Renal cortical epithelial cell (primary cell): Measurements from ENCODE around the gene GJD2. TPM values are rescaled to one million over a fixed set of nuclear protein-coding genes. Genes with fewer than 3 reads are reported as not detected.

ENCODE experiments used
- DNase-seq: peaks from one replicate; pipeline ENCODE4 v3.0.0-alpha.2; 2011; ENCODE audit warnings: low read depth
- total RNA-seq: library from RNA; depleted of rRNA; stranded (reverse); fragments of >200 nt; gene quantifications from 2 replicates; pipeline ENCODE4 v1.2.3, GENCODE V29; 2014

The GJD2 gene
- total RNA-seq, 1 donor from 2014 or later, result not detected

DNA sequence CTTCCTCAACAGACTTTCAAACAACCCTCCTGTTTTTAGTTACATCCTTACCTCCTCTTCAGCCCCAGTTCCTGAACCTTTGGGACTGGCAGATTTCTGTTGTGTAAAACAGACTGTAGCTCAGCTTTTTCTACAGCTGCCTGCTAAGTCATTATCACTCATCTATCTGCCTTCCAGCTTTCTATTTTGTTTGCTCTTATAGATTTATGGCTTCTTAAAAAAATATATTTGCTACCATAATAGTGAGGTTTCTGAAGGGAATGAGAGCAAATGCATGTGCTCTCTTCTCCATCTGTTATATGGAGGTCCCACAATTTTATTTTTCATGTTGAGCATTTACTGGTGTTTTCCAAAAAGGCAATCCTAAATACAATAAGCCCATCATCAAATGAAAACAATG, 18.2 kb upstream of the GJD2 start:
- DNase-seq, result no peak

DNA sequence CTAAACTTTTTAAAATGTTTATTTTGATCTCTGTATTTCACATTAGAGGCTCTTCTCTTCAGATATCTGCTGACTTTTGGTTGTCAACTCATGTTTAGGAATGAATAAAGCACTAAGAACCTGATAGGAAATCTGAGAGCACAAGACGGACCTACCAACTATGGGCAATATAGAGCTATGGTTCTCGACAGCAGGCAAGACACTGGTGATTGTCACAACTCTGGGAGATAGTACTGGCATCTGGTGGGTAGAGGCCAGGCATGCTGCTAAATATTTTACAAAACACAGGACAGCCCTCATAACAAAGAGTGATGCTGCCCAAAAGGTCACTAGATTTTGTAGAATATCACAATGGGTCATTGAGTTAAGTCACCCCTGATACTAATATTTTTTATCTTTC, 17.5 kb upstream of the GJD2 start:
- DNase-seq, result no peak

DNA sequence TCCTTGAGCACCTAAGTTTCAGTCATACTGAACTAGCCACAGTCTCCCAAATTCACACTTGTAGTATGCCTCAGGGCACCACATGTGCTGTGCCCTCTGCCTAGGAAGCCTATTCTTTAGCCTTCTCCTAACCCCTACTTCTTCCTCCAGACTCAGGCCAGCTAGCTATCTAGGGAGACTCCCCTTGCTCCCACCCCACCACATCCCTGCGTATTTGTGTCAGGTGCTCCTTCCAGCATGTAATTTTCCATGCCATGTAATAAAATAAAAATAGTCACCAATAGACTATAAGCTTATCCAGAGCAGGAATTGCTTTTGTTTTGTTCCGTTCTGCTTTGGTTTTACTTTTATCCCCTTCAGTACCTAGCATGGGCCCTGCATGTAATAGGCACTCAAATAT, 14.9 kb upstream of the GJD2 start:
- no peak for DNase-seq

DNA sequence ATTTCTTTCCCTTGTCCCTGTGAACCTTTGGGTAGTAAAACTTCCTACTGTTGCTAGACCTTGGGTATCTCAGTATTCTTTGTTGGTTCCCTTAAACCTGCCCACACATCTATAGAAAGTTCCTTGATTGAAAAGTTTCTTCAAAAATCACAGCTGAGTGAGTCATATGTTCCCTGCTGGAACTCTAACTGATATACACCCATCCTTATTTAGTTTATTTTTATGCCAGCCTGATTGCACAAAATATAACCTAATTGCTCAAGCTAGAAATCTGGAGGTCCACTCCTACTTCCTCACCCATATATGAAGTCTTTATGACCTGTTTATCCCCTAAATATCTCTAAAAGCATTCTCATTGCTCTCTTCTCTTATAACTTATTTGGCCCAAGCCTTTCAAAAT, 13.7 kb upstream of the GJD2 start:
- DNase-seq, result no peak

DNA sequence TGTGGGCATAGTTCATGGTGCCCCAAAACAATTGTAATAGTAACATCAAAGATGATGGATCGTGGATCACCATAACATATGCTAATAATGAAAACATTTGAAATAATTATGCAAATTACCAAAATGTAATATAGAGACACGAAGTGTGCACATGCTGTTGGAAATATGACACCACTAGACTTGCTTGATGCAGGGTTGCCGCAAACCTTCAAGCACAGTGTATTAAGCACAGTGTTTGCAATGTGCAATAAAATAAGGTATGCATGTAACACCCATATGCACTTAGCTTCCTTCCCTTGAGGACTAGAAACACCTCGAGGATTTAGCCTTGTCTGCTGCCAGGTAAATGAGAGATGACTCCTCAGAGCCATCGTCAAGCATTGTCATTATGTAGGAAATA, 10.9 kb upstream of the GJD2 start:
- no peak for DNase-seq

DNA sequence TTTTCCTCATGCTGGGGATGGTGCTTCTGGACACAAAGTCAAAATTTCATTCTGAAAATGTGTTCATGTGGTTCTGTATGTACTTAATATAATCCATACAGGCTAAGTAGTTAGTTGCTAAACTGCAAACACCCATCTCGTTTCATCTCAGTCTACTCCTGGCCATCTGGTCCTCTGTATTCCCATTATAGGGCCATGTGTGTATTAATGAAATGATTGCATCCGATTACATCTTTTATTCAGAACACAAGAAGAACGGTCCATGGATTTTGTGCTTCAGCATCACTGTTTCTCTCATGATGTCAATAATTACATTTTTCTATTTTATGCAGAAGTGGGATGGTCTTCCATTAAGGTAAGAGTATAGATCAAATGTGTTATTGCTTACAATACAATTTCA, 6.1 kb upstream of the GJD2 start:
- no peak for DNase-seq

DNA sequence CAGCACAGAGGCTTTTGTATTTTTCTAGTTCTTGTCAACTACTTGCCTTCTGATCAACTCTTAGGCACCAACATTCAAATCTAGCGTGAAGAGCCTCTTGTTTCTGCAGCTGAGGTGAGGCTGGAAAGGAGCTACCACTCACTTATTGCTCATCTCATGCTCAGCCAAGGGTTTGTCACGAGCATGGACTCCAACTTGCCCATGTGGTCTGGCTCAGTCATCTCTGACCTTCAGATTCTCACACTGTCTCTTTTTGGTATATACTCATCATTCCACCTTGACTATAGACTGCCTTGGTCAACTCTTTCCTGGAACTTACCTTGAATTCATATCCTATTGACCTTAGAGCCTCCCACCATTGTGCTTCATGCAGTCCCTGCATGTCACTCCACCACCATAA, 5.2 kb upstream of the GJD2 start:
- no peak for DNase-seq

DNA sequence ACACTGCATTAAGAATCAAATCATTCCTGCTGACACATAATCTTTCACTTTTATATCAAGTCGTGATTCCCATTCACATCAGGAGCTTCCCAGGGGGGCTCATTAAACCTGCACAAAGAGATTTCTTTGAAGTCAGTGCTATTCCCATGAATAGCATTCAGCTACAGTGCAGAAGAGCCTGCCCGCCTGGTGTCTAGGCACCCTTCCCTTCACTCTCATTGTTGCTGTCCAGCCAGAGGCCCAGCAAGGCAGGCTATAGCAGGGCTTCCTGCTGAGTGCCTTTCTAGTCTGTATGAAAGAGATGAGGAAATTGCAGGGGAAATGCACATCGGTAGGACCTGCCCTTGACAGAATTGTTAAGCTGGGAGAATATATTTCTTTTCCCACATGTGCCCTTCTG, 4.5 kb upstream of the GJD2 start:
- DNase-seq, result no peak

DNA sequence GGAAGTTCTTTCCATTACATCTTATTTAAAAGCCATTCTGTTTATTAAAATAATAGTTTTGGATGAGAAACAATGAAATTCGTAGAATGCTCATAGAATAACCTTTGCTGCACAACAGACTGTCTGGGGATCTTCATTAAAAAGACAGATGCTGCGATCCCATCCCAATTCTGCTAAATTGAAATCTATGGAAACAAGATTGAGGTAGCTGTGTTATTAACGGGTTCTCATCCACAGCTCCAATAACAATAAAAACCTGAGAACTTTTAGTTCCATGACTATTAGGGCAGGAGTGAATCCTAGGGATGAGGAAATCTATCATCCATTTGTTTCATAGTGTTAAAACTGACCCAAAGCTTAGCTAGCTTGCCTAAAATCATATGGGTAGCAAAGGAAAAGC, 2.5 kb upstream of the GJD2 start:
- DNase-seq, result no peak

DNA sequence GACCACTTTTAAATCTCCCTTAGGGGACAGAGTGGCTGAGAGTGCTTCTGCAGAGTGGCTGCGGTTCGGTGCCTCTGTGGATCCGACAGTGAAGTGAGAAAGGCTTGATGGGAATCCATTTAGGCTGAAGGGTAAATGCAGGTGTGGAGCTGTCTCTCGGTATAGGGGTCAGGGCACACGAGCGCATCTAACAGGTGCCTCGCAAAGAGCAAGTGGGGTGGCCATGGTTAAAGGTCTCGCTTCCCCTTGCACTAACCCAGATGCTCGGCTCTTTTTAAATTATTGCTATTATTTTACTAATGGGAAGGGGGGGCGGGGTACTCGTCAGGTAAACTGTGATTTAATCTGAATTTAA, 598 bp upstream of the GJD2 start:
- DNase-seq, result no peak

DNA sequence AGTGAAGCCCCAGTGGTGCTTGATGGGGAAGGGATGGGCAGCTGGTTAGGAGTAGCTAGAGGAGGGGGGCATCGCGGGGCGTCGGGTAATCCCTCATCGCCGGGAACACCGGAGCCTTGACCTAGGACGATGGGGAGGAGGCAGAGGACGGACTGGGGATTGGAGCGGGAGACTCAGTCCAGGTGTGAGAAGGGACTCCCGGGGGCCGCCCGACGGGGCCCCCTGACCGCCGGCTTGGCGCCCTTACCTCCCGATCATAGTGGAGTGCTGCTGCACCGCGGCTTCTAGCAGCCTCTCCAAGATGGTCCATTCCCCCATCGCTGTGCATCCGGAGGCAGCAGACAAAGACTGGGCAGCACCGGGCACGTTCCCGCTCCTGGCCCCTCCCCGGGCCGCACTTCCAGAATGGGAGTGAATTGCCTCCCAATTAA, 612 bp downstream of the GJD2 start:
- DNase-seq, result no peak

DNA sequence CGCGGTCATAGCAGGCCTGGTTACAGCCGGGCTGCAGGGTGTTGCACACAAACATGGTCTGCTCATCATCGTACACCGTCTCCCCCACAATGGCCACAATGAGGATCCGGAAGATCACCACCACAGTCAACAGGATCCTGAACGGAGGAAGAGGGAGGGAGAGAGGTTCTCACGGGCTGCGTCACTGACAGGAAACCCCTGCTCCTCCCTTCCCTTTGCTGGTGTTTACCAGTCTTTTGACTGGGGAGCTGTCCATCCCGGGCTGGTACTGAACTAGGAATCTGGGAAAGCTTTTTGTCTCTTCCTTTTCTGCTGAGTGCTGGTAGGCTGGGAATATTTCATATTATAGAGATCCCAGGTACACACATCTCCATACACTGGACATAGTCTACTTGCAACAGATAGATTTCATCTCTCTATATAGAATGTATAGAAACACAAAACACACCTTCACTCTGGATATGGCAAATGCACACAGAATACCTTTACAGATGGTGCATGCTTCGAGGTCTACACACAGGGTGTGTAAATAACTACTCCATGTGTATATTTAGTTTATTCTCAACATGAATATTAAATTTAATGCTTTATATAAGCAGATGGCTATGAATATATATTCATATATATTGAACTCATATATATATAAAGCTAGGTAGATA, 1.4 kb downstream of the GJD2 start:
- DNase-seq, result peak; percentile 42

DNA sequence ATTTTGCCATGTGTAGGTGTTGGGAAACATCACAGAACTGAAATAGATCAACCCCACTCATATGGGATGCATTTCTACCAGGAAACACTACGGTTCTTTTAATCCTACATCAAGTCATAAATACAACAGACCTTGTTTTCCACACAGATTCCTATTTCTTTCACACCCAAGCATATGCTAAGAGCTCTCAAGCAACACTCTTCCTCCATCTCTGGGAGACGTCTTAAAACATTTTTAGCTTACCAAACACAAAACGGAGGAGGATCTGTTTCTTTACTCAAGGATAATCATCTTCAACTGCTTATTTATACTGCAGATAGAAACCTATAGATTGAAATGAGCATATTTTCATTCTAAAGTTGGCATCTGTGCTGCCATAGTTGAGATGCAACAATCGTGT, 5.1 kb downstream of the GJD2 start:
- no peak for DNase-seq

DNA sequence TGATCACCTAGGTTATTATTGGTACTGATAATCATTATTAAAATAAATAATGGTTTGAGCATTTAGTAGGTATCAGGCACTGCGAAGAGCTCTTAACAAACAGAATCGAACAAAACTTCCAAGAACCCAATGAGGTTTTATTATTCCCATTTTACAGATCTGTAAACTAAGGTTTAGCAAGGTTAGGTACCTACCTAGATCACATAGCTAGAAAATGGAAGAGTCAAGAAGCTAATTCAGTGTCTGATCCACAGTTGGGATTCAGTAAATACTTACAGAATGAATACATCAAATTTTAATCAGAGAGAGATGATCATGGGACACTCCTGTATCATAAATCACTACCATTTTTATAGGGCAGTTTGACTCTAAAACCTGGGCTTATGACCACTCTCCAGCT, 15.5 kb downstream of the GJD2 start:
- no peak for DNase-seq

DNA sequence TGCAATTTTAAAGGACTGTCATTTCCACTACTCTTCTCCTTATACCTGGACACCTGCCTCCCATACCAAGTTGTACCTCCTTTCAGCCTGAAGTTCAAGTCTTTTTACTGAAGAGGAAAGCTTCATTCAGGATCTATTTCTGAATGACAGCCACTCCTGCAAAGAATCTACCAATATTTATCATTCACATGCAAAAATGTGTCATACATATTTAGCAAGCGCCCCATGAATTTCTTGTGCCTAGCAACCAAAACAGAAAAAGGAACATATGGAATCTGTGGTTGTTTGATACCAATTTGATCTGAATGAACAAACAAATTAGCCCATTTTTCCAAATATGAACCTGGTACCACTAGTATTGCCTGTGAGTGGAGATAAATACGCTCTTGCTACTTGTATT, 16.8 kb downstream of the GJD2 start:
- no peak for DNase-seq

DNA sequence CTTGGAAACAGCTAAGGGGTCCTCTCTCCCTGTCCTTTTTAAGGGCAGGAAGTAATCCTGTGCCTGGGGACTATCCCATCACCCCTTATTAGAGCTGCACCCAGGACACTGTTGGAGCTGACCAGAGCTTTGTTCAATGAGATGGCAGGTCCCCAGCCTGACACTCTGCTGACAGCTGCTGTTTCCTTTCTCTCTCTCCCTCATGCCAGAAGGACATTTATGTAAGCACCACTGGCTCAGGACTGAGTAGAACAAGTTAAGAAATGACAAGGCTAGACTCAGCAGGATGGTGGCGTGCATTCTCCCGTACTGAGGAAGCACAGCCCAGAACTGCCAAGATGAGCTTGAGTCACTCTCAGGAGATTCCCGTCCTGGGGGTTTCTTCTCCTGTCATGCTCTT, 17.3 kb downstream of the GJD2 start:
- no peak for DNase-seq

DNA sequence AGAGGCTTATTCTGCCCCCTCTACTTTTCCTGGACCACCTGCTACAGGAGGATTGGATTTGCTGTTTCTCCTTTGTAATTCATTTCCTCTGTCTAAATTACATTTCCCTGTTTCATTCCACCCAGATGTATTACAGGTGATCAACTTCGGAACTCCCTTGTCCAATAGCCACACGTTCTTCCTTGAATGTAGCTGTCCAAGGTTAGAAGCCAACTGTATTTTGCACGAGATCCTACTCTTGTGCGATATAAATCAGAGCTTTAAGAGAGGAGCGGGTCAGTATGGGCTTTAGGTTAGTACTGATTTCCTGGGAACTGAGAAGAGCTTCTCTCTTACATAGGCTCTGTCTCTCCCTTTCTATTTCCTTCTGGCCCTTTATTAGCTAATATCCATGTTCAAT, 20.5 kb downstream of the GJD2 start:
- DNase-seq, result no peak

DNA sequence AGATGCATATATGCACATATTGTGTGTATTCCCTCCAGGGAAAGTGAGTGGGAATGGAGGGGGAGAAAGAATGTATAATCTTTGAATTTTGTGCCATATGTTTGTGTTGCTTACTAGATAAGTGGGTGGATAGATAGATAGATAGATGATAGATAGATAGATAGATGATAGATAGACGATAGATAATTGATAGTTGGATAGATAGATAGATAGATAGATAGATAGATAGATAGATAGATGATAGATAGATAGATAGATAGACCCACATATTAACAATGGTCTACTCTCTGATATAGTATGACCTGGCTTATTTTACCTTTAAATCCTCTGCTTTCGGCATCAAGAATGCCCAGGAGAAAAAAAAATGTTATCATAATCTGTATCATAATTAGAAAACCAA, 21.2 kb downstream of the GJD2 start:
- no peak for DNase-seq

DNA sequence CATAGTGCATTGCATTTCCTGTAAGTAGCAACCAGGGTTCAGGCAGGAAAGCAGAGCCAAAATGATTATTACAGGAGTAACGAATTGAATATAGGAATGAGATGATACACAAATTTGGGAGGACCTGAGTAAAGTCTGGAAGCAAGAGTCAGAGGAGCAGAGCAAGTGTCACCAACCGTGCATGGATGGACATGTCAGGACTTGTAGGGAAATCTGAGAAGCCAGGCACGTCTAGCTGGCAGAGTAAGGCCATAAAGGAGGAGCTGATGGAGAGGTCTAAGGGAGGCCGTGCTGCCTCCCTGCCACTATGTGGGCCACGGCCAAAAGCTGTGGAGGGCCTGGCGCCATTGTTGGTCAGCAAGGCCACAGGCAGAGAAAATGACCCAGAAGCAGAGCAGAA, 22.4 kb downstream of the GJD2 start:
- no peak for DNase-seq

DNA sequence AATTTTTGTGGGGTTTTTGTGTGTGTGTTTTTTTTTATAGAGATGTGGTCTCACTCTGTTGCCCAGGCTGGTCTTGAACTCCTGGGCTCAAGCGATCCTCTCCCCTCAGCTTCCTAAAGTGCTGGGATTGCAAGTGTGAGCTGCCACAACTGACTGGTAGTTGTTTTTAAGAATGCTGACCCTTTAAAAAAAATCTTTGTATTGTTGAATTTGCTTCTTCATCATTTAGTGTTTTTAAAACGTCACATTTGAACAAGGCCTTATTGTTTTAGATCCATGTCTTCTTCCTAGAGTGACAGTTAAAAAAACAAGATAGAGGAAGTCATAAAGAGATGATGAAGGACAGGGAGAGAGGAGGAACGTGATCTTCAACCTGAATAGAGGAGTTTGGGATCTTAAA, 24.1 kb downstream of the GJD2 start:
- DNase-seq, result no peak

DNA sequence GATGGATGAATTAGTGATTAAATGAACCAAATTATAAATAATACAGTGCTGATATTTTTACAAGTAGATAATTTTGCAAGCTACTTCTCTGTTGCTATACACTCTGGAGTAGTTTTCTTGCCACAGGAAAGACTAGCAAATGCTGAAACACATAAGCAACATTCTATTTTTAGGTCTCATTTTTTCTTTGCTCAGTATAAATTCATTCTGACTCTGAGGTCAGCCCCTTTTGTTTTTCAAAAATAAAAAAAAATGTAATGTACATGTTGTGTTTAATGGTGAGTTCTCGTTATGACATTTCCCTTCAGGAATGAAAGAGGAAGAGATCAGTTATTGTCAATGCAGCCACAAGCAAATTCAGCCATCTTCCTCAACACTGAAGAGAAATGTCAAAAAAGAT, 24.9 kb downstream of the GJD2 start:
- DNase-seq, result no peak

DNA sequence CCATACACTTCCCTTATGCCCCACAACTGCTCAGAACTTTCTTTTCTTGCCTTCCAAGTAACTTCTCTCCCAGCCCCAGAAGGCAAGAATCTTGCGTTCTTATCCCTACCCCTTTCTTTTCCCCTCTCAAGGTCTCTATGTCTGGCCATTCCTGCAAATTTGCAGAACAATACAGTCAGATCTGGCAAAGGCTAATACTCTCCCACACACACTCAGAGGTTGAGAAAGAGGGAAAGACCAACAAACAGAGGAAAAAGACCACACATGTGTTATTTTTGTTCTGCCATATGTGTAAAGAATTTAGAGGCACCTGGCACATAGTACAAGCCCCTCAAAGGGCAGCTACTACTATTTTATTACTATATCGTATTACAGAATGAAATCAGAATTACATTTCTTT, 25.7 kb downstream of the GJD2 start:
- no peak for DNase-seq

DNA sequence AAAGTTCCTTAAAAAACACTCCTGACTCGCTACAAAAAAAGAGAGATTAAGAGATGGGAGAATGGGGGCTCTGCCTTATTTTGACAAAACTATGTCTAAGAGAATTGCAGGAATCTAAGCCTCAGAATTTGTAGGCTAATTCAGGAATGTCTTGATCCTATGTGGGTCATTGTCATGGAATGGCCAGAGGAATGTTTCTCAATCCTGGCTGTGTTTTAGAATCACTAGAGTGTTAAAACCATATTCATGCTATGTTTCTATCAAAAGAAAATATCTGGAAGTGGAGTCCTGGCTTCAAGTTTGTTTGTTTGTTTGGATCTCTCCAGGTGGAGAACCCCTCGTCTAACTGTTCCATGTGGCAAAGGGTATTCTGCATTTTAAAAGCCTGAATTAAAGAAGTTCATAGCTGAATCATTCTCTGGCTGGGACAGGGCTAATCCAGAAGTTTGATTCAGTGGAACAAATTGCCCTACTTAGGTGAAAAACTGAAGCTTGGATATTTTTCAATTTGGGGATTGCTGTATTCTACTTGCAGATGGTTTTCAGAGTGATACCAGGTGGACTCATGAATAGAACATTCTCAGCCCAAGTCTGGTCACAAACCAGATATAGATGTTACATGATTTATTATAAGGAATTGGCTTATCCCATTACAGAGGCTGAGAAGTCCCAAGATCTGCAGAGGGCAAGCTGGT, 28.2 kb downstream of the GJD2 start:
- DNase-seq, result peak; percentile 27

DNA sequence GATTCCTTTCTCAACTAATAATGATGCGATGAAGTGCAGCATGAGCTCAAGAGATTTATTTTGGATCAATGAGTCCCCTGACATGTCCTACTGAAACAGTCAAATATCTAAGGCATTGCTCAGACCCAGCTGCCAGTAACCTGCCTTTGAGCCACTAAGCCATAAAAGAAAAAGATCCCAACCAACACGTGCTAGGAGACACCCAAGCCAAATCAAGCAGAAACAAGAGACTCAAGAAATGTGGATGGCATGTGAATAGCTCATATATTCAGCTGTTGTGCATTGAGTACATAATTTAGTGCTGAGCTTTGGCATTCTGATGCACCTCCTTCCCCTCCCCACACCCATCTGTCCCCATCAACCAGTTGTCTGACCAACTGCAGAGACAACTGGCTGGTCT, 29.2 kb downstream of the GJD2 start:
- no peak for DNase-seq
